T1000 (cell line): ENCODE measurements around the gene RBMS1.

Source experiments
- DNase-seq: peaks from one replicate; lab custom pipeline; 2025; ENCODE audit warnings: mixed read lengths; lab: John Stamatoyannopoulos, UW

The RBMS1 gene

GRCh38 chr2:160275656-160276055, 218.0 kb downstream of the RBMS1 start:
- DNase-seq: no peak

DNA sequence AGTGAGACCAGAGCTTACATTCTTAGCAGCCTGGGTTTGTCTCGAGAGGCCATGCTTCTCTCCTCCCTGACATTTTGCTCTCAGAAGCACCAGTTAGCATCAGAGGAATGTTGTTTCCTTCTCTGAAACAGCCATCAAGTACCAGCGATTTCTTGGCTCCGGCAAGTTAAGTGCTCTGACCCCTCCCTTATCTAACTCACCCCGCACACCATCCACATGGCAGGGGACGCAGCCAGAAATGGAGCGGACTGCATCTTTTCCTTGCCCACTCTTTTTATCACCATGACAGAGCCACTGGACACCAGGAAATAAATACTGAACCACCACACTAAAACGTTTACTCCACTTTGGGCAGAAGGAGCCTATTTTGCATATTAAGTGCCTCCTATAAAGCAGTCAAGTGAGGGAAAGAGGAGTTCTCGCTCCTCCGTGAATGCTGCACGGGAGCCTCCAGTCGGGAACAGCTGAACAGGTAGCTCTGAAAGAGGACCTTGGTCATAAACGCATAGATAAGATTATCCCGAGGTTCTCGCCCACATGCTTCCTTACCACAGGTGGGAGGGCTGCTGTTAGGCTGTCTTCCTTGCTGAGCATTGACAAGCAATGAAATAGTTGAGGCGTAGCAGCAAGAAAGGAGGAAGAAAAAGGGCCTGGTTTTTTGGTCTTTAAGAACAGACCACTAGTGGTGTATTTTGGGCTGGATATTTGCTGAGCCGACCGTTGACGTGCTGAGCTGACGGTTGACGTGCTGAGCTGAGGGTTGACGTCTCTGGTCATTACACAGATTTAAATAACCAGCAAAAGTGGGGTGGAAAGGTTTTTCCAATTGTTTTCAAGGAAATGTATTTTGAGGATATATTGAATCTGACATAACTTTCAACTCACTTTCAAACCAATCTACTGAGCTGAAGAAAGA, 222.2 kb downstream of the RBMS1 start:
- no peak for DNase-seq

- no peak for DNase-seq
These were observed 223.0 kb downstream of the RBMS1 start for GRCh38 chr2:160270571-160271113.

- peak; percentile 77 for DNase-seq
These were observed 223.6 kb downstream of the RBMS1 start for GRCh38 chr2:160269803-160270570.

DNA sequence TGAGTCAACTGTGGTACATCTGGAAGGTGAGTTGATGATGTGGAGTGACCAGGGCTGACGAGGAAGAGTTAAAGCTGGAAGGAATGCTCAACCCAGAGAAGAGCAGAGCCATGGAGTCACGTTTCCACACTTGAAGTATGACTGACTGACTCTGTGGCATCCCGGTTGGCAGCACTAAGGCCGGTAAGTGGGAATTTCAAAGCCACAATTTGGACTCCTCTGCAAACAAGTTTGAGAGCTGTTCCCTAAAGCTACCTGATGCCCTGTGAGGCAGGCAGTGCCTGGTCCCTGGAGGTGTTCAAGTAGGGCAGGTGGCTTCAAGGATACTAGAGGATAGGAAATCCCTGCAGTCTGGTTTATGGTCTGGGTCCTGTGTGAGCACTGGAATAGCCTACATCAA, 224.2 kb downstream of the RBMS1 start:
- DNase-seq: no peak

DNA sequence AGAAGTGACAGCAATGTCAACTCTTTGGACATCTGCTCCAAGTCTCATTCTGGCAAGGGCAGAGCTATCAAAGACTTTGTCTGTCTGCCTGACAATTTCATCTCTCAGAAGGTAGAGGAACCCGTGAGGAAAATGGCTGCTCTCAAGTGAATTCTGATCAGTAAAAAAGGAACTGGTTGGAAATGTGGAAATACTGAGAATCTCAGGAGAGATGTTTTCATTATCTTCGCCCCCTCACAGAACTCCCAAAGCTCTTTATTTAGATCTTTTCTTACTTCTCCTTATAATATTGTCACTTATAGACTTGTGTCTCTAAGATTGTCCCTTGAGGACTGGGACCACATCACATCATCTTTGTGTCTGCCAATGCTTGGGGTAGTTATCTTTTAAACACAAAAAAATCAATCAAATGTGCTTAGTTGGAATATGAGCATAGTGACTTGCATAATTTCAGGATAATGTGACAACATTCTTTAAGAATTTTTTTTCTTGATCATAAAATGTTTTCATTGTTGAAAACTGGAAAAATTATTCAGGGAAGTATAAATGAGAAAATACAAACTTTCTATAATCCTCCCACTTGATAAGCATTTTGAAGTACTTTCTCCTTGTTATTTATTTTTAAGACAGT, 225.3 kb downstream of the RBMS1 start:
- no peak for DNase-seq

GRCh38 chr2:160267692-160268091, 225.9 kb downstream of the RBMS1 start:
- DNase-seq: no peak

DNA sequence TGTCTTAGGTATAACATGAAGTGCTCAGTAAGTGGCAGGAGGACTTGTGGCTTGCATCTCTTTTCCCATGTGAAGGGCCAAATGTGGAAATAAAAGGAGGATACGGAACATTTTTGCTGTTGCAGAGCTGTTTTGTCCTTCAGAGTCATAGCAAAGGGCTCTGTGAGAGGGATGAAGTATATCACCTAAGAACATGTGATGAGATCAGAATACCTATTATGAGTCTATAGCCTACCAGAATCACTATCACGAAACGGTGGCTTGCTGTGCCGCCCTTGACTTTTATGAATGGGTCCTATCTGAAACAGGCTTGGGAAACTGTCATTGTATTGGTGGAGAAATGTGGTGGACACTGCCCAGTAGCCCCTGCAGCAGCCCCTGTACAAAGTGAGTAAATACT, 226.6 kb downstream of the RBMS1 start:
- DNase-seq: no peak

DNA sequence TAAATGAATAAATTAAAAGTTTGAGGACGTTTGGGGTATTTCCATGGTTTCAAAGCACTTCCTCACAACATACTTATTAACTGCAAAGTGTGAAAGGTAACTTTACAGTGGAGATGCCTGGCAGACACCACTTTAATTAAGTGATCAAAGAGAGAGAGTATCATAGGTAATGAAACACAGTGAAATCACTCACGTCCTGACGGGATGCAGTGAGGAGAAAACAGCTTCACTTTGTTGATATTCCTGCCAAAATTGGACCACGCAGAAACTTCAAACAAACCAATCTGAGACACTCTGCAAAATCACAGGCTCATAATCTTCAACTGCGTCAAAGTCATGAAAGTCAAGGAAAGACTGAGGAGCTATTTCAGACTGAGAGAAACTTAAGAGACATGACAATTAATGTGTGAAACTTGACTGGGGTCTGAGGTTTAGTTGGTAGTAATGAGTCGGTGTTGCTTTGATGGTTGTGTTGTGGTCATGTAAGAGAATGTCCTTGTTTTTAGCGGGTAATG, 227.5 kb downstream of the RBMS1 start:
- no peak for DNase-seq

DNA sequence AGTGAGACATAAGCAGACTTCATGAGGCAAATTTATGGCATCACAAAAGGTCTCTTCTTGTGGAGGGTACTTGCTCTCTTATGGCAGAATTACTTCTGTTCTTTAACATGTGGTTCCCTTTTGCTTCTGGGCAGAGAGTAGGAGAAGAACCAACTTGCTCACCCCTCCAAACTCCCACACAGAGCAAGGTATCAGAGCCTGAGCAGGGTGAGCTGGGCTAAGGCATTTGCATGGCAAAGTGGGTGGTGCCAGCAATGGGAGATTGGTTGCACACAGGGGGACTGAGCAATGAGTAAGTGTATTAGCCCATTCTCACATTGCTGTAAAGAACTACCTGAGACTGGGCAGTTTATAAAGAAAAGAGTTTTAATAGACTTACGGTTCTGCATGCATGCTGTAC, 229.3 kb downstream of the RBMS1 start:
- DNase-seq: no peak

DNA sequence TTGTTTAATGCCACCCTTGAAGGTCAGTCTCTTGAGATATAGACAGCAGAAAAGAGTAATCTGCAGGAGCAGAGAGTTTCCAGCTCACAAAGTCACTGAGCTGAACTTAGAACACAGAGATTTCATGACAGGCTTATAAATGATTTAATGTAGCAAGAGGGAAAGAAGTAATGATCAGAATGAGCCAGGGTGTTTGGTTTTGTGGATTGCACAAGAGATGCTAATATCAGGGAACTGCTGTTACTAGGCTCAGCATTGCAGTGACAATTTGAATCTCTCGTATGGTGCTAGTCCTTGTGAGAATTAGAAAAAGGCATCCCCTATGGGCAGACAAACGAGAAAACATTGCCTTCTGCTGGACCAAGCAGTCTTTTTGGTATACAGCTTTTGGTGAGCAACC, 231.9 kb downstream of the RBMS1 start:
- no peak for DNase-seq

DNA sequence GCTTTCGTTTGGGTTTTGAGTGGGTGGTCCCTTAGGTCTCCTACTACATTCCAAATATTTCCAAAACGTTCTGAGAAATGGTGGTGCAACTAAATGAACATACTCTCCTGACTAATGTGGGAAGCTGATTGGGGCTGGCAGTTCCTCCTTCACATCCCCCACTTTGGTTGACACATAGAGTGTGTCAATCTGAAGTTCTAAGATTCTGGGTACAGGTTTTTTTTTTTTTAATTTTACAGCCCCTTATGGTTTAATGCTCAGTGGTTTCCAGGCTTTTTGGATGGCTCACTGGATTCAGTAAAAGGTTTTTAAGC, 235.2 kb downstream of the RBMS1 start:
- DNase-seq: no peak

DNA sequence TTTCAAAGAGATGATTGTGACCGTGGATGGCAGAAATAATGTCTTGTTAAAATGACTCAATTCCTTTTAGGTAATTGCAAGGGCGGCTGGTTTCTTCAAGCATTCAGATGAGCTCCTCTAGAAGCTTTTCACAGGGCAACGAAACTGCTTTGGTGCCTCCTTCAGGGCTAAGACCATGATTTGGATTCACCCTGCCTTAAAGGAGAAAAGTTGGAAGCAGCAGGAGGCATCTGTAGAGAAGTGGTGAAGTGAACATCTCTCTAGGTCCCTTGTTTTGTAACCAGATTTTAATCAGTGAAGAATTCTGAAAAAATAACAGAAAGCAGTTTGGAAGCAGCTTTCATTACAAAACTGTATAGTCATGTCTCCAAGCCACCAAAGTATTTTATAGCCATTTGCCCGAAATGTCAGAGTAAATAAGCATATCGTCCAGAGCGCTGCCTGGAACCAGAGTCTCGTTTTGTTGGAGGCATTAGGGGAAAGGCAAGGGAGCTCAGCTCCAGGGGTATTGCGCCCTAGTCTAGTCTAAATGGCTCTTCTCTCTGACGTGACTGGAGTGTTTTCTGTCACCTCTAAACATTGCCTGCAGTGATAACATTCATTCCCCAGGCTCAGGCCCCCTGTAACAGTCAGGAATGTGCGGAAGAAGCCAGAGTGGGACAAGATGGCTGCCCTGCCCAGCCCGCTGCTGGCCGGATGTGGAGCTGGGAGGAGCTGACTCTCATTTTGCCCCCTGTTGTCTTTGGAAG, 235.7 kb downstream of the RBMS1 start:
- DNase-seq: no peak

- no peak for DNase-seq
These were observed 236.4 kb downstream of the RBMS1 start for GRCh38 chr2:160257041-160257742.

DNA sequence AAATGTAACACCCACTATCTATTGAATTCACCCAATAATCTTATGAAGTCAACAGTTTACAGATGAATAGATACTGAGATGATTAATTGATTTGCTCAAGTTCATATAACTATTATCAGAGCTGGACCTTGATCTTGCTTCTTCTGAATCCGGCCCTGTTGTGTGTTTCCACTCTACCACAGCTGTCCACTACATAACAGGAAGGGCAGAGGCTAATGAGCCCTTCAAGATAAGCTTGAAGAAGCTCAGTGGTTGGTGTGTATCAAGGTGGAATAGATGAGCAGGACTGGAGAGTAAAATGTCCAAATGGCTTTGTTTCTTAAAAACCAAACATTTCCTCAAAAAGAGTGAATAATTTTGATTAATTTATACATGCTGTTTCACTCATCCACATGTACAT, 237.1 kb downstream of the RBMS1 start:
- no peak for DNase-seq

DNA sequence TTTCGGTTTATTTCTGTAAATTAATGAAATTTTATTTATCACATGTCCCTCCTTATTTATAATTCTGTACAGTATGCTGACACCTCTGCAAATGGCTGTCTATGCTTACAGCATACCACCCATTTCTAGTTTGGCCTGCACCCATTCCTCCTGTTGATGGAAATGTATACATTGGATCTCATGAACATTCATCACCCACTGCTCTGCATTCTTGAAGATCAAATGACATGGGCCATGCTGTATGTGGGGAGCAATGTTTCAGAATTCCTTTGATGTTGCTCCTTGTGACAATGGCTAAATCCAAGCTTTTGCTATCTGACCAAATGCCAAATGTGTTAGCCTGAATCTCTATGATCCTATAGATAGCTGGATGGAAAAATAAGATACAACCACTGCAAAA, 238.2 kb downstream of the RBMS1 start:
- DNase-seq: no peak

- no peak for DNase-seq
These were observed 239.3 kb downstream of the RBMS1 start for GRCh38 chr2:160254189-160254762.

DNA sequence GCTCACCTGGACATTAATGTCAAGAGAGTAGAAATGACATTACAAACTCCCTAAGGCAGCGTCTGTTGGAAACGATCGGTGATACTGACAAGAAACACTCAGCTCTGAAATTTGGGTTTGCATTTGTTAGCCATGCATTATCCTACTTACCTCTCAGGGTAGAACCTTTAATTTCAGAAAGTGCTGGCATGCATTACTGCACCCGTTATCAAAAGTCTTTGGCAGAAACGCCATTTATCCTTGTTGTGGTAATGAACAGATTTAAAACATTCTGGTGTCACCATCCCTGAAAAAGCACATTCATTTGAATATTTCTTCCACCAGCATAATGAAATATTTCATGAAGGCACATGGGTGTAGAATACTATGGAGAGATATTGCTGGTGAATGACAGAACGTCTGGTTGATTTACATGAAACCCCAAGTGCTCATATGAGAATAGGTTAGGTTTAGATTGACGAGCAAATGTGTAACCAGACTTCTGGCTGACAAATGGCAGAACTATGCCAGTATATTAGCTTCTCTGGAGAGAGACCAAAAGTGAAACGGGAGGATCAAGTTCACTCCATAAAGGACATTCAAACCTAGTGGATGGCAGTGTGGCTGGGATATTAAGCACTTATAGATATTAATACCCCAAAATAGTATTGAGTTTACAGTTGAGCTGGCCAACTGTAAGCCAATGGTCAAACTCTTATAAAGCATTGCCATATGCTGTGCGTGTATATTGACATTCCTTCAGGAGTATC, 240.0 kb downstream of the RBMS1 start:
- no peak for DNase-seq

DNA sequence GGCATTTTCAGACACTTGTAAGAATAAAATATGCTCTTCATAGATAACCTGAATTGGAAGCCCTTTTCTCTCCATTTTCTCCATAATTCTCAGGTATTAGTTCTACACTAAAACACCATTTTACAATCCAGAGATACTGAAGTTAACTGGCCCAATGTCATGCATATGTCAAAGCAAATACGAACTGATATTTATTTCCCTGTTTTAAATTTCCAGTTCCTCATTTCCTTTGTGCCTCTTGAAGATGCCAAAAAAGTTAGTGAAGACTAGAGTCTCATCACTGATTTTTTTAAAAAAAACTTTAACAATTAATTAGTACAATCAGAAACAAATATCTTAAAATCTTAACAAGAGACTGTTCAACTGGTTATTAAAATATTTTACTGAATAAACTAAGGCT, 240.7 kb downstream of the RBMS1 start:
- no peak for DNase-seq
